Parathyroid adenoma (tissue), 2 donors: ENCODE results near the gene B3GNT9.

Source experiments
- H2AFZ ChIP-seq: fragments of 300-600 bp; sonication (generic); one replicate; pipeline ENCODE4 v1.7.0; 2017; ENCODE audit warnings: antibody characterized with exemption, mild to moderate bottlenecking
- H3K27ac ChIP-seq: fragments of 300-600 bp; sonication (generic); one replicate; pipeline ENCODE4 v1.7.0; 2017
- H3K27me3 ChIP-seq: fragments of 300-600 bp; sonication (generic); one replicate; pipeline ENCODE4 v1.7.0; 2017; ENCODE audit warnings: low read length; ENCODE audit not compliant: control insufficient read depth, insufficient read depth
- H3K36me3 ChIP-seq: fragments of 300-600 bp; sonication (generic); one replicate; pipeline ENCODE4 v1.7.0; 2017; ENCODE audit warnings: low read length; ENCODE audit not compliant: control insufficient read depth, insufficient read depth
- H3K4me1 ChIP-seq: fragments of 300-600 bp; sonication (generic); one replicate; pipeline ENCODE4 v1.7.0; 2017; ENCODE audit warnings: control low read depth
- H3K4me2 ChIP-seq: fragments of 300-600 bp; sonication (generic); one replicate; pipeline ENCODE4 v1.7.0; 2017; ENCODE audit warnings: low read length
- H3K4me3 ChIP-seq: fragments of 300-600 bp; sonication (generic); one replicate; pipeline ENCODE4 v1.7.0; 2017; ENCODE audit warnings: low read depth, low read length
- H3K79me2 ChIP-seq: fragments of 300-600 bp; sonication (generic); one replicate; pipeline ENCODE4 v1.7.0; 2017; ENCODE audit warnings: control low read depth
- H3K9ac ChIP-seq: fragments of 300-600 bp; sonication (generic); one replicate; pipeline ENCODE4 v1.7.0; 2017; ENCODE audit warnings: mild to moderate bottlenecking
- H3K9me3 ChIP-seq: fragments of 300-600 bp; sonication (generic); one replicate; pipeline ENCODE4 v1.7.0; 2017; ENCODE audit warnings: low read length; ENCODE audit not compliant: control insufficient read depth
- TF ChIP-seq, protein P1 (sequence below): fragments of 300-600 bp; sonication (generic); IDR thresholded peaks from one replicate; pipeline ENCODE4 v1.7.0; 2017; ENCODE audit warnings: antibody characterized with exemption, mild to moderate bottlenecking
- donor health status: primary hyperparathyroidism.

The B3GNT9 gene

DNA sequence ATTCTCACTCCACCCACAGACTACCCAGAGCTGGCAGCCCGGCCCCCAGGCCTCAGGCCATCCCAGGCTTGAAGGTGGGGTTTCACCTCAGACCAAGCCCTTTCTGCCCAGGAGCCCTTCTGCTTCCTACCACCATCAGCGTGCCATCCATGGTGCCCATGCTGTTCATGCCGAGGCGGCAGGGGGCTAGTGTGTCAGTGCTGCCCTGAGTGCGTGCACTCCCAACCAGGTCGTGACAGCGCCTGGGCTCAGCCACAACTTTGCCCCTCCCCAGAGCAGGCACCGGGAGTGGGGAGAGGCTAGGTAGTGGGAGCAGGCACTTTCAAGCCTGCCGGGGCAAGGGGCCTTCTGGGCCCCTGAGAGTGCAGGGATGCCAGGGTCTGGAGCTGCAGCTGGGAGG lies 8.5 kb downstream of the B3GNT9 start:
- Histone ChIP-seq H3K9me3 (no peaks in the 10 kb centered on the region), H3K27ac (no peak overlapping the region), H3K79me2 (no peaks in the 10 kb centered on the region), H3K36me3 (no peaks in the 10 kb centered on the region), H3K4me3 (no peak overlapping the region), H3K4me1 (no peaks in the 10 kb centered on the region), H2AFZ (no peak overlapping the region), H3K9ac (no peak overlapping the region), H3K4me2 (no peak overlapping the region), H3K27me3 (no peaks in the 10 kb centered on the region)
- TF ChIP-seq, protein P1, sequence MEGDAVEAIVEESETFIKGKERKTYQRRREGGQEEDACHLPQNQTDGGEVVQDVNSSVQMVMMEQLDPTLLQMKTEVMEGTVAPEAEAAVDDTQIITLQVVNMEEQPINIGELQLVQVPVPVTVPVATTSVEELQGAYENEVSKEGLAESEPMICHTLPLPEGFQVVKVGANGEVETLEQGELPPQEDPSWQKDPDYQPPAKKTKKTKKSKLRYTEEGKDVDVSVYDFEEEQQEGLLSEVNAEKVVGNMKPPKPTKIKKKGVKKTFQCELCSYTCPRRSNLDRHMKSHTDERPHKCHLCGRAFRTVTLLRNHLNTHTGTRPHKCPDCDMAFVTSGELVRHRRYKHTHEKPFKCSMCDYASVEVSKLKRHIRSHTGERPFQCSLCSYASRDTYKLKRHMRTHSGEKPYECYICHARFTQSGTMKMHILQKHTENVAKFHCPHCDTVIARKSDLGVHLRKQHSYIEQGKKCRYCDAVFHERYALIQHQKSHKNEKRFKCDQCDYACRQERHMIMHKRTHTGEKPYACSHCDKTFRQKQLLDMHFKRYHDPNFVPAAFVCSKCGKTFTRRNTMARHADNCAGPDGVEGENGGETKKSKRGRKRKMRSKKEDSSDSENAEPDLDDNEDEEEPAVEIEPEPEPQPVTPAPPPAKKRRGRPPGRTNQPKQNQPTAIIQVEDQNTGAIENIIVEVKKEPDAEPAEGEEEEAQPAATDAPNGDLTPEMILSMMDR: no peak

DNA sequence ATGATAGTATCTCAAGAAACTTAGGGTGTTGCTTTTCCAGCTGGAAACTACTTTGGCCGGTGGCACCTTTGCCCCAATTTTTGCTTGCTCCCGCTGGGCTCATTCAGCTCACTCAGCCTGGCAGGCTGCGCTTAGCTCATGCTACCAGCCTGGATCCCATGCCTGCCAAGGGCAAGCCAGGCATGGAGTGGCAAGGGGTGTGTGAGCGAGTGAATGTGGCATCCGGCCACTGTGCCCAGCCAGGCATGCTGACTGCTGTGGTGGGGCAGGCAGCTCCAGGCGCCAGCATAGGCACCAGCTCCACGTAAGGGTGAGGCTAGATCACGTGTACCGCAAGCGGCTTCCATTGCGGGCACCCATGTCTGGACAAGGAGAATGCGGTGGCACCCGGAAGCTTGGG lies 9.4 kb downstream of the B3GNT9 start:
- Histone ChIP-seq H3K9ac (no peak overlapping the region), H3K36me3 (no peaks in the 10 kb centered on the region), H2AFZ (no peak overlapping the region), H3K4me1 (no peaks in the 10 kb centered on the region), H3K27ac (no peak overlapping the region), H3K27me3 (no peaks in the 10 kb centered on the region), H3K79me2 (no peaks in the 10 kb centered on the region), H3K4me2 (no peak overlapping the region), H3K4me3 (no peak overlapping the region), H3K9me3 (no peaks in the 10 kb centered on the region)
- TF ChIP-seq, protein P1: no peak

DNA sequence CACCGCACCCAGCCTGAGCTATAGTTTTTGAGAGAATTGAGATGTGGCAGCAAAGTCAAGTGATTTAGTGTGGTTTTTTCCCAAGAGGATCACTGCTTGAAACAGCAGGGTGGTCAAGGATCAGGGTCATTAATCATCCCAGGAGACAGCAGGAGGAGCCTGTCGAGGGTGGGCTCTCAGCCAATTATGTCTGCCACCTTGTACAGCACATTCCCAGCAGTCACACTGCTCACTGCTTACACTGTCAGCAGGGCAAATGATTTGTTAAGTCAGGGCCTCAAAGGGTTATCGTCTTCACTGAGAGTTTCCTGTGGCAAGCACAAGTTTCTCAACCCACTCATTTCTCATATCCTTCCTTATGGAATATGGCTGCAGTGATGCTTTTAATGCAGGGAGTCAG lies 13.2 kb downstream of the B3GNT9 start:
- no peak overlapping the region for H2AFZ ChIP-seq
- H3K4me3 ChIP-seq: no peak overlapping the region
- H3K4me2 ChIP-seq: no peak overlapping the region
- no peaks in the 10 kb centered on the region for H3K27me3 ChIP-seq
- H3K9ac ChIP-seq: no peak overlapping the region
- H3K4me1 ChIP-seq: no peaks in the 10 kb centered on the region
- H3K36me3 ChIP-seq: no peaks in the 10 kb centered on the region
- H3K79me2 ChIP-seq: no peaks in the 10 kb centered on the region
- TF ChIP-seq, protein P1: no peak
- no peak overlapping the region for H3K27ac ChIP-seq
- no peaks in the 10 kb centered on the region for H3K9me3 ChIP-seq

DNA sequence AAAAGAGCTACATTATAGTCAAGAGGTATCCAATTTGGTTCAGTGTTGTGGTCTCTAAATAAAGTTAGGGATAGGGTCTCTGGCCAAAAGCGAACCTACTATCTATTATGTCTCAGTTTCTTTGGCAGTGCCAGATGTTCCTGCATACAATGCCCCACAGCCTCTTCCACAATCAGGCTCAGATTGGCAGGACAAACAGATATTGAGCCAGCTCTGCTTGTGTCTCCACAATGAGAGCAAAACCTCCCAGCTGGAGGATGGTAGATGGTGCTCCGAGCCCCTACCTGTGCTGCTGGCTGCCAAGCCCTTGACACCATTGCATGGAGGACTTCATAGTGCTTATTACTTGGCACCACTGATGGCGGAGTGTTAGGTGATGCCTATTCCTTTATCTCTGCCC lies 21.4 kb downstream of the B3GNT9 start:
- no peak overlapping the region for H3K9ac ChIP-seq
- H3K36me3 ChIP-seq: no peaks in the 10 kb centered on the region
- no peaks in the 10 kb centered on the region for H3K27me3 ChIP-seq

DNA sequence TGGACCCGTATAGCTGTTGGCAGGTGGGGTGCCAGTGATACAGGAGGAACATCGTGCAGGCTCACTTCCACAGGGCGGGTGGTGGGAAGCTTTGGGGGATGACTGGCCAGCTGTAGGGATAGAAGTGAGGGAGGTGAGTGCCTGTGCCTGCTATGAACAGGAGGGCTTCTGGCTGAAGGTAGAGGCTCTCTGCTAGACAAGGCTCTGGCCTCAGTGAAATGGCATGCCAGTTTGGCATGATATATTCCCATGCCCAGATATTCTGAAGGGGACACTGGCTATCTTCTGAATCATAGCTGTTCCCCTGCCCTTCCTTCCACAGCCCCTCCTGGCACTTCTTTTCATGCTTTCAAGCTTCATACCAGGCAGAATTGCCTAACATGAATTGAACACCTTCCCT lies 21.9 kb downstream of the B3GNT9 start:
- Histone ChIP-seq H3K9ac (no peak overlapping the region), H3K27me3 (no peaks in the 10 kb centered on the region)

More for the DNA sequence above, 21.4 kb downstream of the B3GNT9 start:
- H3K9me3 ChIP-seq: no peaks in the 10 kb centered on the region
- no peak overlapping the region for H3K27ac ChIP-seq
- H3K4me2 ChIP-seq: no peak overlapping the region
- H2AFZ ChIP-seq: no peak overlapping the region
- no peak overlapping the region for H3K4me3 ChIP-seq
- peaks cover 7% of the 10 kb centered on the region for H3K79me2 ChIP-seq
- TF ChIP-seq, protein P1: no peak
- no peaks in the 10 kb centered on the region for H3K4me1 ChIP-seq

More for the DNA sequence above, 21.9 kb downstream of the B3GNT9 start:
- no peak overlapping the region for H3K4me3 ChIP-seq
- H3K9me3 ChIP-seq: no peaks in the 10 kb centered on the region
- H3K79me2 ChIP-seq: peaks cover 12% of the 10 kb centered on the region
- no peak overlapping the region for H3K27ac ChIP-seq
- no peak overlapping the region for H2AFZ ChIP-seq
- H3K4me1 ChIP-seq: no peaks in the 10 kb centered on the region
- H3K36me3 ChIP-seq: no peaks in the 10 kb centered on the region
- TF ChIP-seq, protein P1: no peak
- no peak overlapping the region for H3K4me2 ChIP-seq
